ENCODE data around the gene CNPY3.
"Not testable (repeated sequence)": the region's sequence is repeated elsewhere in the genome, so short reads cannot be mapped to it uniquely, and the experiment has no call there.

The CNPY3 gene

DNA sequence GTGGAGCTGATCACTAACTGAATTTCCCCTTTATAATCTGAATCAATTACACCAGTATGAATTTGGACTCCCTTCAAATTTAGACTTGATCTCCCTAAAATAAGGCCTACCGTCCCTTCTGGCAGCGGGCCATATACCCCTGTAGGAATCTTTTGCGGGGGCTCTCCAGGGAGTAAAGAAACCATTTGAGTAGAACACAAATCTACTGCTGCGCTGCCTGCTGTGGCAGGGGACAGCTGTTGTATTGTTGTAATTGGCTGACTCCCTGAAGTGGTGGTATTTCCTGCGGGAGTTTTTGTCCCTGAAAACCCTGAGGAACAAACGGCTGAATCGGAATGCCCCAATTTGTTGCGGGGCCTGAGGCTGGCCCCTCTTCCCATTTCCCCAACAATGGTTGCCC is 29.4 kb upstream of the CNPY3 start:
- Histone ChIP-seq H3K9ac (ENCODE audit: low read length) (no peak overlapping the region), H3K4me1 (ENCODE audit: control insufficient read depth, insufficient read depth, low read length) (peaks cover 2% of the 10 kb centered on the region), H3K36me3 (ENCODE audit: control insufficient read depth, insufficient read depth, low read length) (no peaks in the 10 kb centered on the region), H3K27me3 (ENCODE audit: control insufficient read depth, insufficient read depth, low read length) (no peaks in the 10 kb centered on the region), H3K4me3 (ENCODE audit: low read length) (no peak overlapping the region), H3K27ac (ENCODE audit: low read depth, low read length) (no peak overlapping the region)

DNA sequence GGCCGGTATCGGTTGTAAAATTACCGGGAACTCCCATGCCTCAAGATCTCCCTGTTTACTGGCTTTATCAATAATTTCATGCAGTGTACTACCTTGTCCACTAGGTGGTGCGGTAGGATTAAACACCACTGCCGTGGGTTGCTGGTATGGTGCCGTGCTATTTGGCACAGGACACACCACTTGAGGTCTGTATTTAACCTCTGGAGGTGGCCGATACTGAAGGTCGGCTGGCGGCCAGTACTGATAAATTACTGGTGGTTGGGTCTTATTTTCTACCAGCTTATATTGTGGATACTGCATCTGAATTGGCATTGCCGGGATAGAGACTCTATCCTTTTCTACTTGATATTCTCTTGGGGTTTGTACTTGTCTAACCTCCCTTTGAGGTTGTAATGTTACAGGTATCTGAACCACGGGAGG is 27.7 kb upstream of the CNPY3 start:
- Histone ChIP-seq H3K36me3 (ENCODE audit: control insufficient read depth, insufficient read depth, low read length) (no peaks in the 10 kb centered on the region), H3K9ac (ENCODE audit: low read length) (no peak overlapping the region), H3K4me1 (ENCODE audit: control insufficient read depth, insufficient read depth, low read length) (peaks cover 2% of the 10 kb centered on the region), H3K4me3 (ENCODE audit: low read length) (no peak overlapping the region), H3K27ac (ENCODE audit: low read depth, low read length) (no peak overlapping the region), H3K27me3 (ENCODE audit: control insufficient read depth, insufficient read depth, low read length) (no peaks in the 10 kb centered on the region)

DNA sequence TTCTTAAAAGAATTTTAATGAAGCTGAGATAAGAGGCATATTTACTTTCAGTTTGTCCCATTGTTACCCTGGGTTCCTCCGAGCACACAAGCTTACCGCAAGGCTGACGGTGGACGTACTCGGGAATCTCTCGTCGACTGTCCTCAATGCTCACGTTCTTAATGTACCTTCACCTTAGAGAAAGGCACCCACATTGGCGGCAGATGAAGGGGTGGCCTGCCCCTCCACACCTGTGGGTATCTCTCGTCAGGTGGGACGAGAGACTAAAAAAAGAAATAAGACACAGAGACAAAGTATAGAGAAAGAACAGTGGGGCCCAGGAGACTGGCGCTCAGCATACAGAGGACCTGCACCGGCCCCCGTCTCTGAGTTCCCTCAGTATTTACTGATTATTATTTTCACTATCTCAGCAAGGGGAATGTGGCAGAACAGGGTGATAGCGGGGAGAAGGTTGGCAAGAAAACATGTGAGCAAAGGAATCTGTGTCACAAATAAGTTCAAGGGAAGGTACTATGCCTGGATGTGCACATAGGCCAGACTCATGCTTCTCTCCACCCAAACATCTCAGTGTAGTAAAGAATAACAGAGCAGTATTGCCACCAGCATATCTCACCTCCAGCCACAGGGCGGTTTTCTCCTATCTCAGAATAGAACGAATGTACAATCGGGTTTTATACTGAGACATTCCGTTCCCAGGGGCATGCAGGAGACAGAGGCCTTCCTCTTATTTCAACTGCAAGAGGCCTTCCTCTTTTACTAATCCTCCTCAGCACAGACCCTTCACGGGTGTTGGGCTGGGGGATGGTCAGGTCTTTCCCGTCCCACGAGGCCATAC is 26.6 kb upstream of the CNPY3 start:
- not testable (repeated sequence) for H3K27me3 ChIP-seq (ENCODE audit: control insufficient read depth, insufficient read depth, low read length); H3K9ac ChIP-seq (ENCODE audit: low read length); H3K4me1 ChIP-seq (ENCODE audit: control insufficient read depth, insufficient read depth, low read length); H3K36me3 ChIP-seq (ENCODE audit: control insufficient read depth, insufficient read depth, low read length); H3K4me3 ChIP-seq (ENCODE audit: low read length); H3K27ac ChIP-seq (ENCODE audit: low read depth, low read length)

DNA sequence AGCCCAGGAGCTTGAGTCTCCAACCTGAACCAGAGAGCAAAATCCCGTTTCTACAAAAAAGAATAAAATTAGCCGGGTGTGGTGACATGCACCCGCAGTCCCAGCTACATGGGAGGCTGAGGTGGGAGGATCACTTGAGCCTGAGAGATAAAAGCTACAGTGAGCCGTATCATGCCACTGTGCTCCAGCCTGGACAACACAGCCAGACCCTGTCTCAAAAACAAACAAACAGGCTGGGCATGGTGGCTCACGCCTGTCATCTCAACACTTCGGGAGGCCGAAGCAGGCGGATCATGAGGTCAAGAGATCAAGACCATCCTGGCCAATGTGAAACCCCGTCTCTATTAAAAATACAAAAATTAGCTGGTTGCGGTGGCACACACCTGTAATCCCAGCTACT is 24.8 kb upstream of the CNPY3 start:
- Histone ChIP-seq H3K27ac (ENCODE audit: low read depth, low read length) (no peak overlapping the region), H3K4me3 (ENCODE audit: low read length) (no peak overlapping the region), H3K9ac (ENCODE audit: low read length) (no peak overlapping the region), H3K27me3 (ENCODE audit: control insufficient read depth, insufficient read depth, low read length) (no peaks in the 10 kb centered on the region), H3K36me3 (ENCODE audit: control insufficient read depth, insufficient read depth, low read length) (no peaks in the 10 kb centered on the region), H3K4me1 (ENCODE audit: control insufficient read depth, insufficient read depth, low read length) (peaks cover 2% of the 10 kb centered on the region)

DNA sequence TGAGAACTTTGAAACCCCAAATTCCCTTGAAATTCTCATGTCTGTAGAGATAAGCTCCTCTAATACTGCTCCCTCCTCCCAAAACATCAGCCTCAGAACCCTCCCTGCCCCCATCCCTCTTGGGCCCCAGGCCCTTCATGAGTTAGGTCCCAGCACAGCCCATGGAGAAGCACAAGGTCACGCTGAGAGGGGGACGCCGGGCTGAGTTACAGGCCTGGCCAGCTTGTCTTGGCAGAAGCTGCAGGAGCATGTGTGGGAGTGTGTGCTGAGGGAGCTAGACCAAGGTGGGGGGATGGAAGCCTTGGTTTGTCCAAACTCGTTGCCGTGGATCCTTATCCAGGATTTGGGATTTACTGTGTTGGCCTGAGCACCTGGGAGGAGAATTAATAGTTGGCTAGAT is 21.9 kb upstream of the CNPY3 start:
- Histone ChIP-seq H3K27me3 (ENCODE audit: control insufficient read depth, insufficient read depth, low read length) (peaks cover 4% of the 10 kb centered on the region), H3K27ac (ENCODE audit: low read depth, low read length) (no peak overlapping the region), H3K4me3 (ENCODE audit: low read length) (no peak overlapping the region), H3K36me3 (ENCODE audit: control insufficient read depth, insufficient read depth, low read length) (no peaks in the 10 kb centered on the region), H3K4me1 (ENCODE audit: control insufficient read depth, insufficient read depth, low read length) (no peaks in the 10 kb centered on the region), H3K9ac (ENCODE audit: low read length) (no peak overlapping the region)

DNA sequence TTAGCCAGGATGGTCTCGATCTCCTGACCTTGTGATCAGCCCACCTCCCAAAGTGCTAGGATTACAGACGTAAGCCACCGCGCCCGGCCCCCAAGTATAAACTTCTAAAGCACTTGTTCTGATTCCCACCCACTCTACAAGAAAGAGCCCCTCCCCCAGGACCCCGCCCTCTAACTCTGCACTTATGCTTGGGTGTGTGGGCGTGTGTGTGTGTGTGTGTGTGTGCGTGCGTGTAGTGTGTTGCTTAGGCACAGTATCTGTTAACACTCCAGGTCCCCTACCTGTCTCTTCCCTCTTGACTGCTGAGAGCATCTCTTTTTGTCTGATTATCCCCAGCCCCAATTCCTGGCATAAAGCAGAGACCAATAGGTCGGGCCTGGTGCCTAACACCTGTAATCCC is 19.4 kb upstream of the CNPY3 start:
- Histone ChIP-seq H3K9ac (ENCODE audit: low read length) (no peak overlapping the region), H3K4me1 (ENCODE audit: control insufficient read depth, insufficient read depth, low read length) (no peaks in the 10 kb centered on the region), H3K27ac (ENCODE audit: low read depth, low read length) (no peak overlapping the region), H3K4me3 (ENCODE audit: low read length) (no peak overlapping the region), H3K36me3 (ENCODE audit: control insufficient read depth, insufficient read depth, low read length) (no peaks in the 10 kb centered on the region), H3K27me3 (ENCODE audit: control insufficient read depth, insufficient read depth, low read length) (peaks cover 4% of the 10 kb centered on the region)

DNA sequence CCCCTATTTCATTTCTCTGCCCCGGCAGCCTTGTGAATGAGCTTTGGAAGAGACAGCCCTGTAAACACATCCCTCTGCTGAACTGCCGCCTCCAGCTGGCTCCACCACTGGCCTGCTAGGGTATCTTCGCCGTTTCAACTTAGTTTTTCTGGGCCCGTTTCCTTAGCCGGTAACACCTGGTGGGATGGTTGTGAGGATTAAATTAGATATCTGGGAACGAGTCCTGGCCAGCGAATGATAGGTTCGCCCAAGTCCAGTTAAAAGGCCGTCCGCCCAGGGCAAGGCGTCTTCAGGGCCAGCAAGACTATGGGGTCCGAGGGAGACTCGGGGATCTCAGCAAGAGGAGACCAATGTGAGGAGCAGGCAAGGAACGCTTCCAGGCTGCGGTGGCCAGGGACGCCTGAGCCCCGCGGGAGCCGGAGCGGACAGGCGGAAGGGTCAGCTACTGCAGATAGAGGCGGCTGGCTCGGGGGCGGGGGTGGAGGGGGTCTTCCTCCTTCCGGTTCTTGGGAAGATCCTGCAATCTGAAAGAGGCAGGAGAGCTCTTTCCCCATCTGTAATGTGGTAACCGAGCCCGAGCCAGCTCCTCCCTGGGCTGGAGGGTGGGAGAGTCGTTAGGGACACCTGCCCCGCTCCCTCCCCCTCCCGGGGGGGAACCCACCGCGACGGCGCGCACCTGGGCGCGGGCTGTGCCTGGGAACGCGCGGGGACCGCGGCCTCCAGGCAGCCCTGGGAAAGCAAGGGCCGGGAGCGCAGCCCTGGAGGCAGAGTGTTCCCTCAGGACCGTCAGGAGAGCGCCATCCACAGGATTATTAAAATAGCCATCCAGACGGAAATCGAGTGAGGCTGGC is 17.9 kb upstream of the CNPY3 start:
- Histone ChIP-seq H3K27me3 (ENCODE audit: control insufficient read depth, insufficient read depth, low read length) (peaks cover 5% of the 10 kb centered on the region), H3K27ac (ENCODE audit: low read depth, low read length) (no peak overlapping the region), H3K4me3 (ENCODE audit: low read length) (peak overlapping the region; percentile 21), H3K9ac (ENCODE audit: low read length) (no peak overlapping the region), H3K36me3 (ENCODE audit: control insufficient read depth, insufficient read depth, low read length) (no peaks in the 10 kb centered on the region), H3K4me1 (ENCODE audit: control insufficient read depth, insufficient read depth, low read length) (no peaks in the 10 kb centered on the region)

DNA sequence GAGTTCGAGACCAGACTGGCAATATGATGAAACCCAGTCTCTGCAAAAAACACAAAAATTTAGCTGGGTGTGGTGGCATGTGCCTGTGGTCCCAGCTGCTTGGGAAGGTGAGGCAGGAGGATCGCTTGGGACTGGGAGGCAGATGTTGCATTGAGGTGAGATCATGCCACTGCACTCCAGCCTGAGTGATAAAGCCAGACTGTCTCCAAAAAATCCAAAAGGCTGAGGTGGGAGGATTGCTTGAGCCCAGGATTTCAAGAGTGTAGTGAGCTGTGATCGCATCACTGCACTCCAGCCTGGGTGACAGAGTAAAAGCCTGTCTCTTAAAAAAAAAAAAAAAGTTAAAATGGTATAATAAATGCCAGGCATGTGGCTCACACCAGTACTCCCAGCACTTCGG is 14.7 kb upstream of the CNPY3 start:
- Histone ChIP-seq H3K4me3 (ENCODE audit: low read length) (no peak overlapping the region), H3K9ac (ENCODE audit: low read length) (no peak overlapping the region), H3K4me1 (ENCODE audit: control insufficient read depth, insufficient read depth, low read length) (no peaks in the 10 kb centered on the region), H3K27ac (ENCODE audit: low read depth, low read length) (no peak overlapping the region), H3K36me3 (ENCODE audit: control insufficient read depth, insufficient read depth, low read length) (no peaks in the 10 kb centered on the region), H3K27me3 (ENCODE audit: control insufficient read depth, insufficient read depth, low read length) (peaks cover 6% of the 10 kb centered on the region)

DNA sequence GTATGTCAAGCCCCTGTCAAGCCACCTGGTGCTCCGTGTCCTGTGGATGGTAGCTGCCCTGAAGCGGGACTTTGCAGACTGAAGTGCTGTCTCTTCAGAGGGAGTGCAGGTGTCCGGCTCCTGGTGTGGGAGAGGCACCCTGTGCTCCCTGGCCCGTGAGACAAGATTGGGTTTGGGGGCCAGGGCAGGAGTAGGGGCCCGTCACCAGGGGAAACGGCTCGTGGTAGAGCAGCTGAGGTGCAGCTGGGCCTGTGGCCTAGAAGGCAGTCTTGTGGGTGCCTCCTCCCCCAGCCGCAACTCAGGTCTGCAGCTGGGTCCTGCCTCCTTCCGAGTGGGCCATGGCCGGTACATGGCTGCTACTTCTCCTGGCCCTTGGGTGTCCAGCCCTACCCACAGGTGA is 13.5 kb upstream of the CNPY3 start, which contains the start of gene PTCRA:
PTCRA (plus strand) TSS at position 322 of the 400 bp plus-strand sequence; CDS start at position 339, 17 bp downstream.
- no peak within 1 kb of the TSS for H3K27ac ChIP-seq (ENCODE audit: low read depth, low read length)
- H3K4me3 ChIP-seq (ENCODE audit: low read length) = no peak within 1 kb of the TSS
- no peaks in the 10 kb centered on the region for H3K4me1 ChIP-seq (ENCODE audit: control insufficient read depth, insufficient read depth, low read length)
- no peaks in the 10 kb centered on the region for H3K36me3 ChIP-seq (ENCODE audit: control insufficient read depth, insufficient read depth, low read length)
- H3K27me3 ChIP-seq (ENCODE audit: control insufficient read depth, insufficient read depth, low read length) = peaks cover 6% of the 10 kb centered on the region
- no peak within 1 kb of the TSS for H3K9ac ChIP-seq (ENCODE audit: low read length)

DNA sequence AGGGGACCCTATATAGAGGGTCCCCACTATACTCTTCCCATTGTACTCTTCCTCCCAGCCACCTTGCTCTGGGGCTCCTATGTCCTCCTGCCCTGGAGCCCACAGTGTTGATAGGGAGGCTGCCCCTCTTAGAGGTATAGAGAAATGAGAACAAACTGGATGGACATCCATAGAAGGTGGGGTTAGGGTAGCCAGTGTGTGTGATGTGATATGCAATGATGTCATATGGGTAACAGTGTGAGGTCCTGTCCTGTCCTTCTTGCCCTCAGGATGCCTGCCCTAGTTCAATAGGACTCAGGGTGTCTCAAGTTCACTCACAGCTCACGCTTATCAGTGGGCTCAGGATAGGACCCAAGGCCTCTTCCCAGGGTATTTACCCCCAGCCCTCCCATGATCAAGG is 13.0 kb upstream of the CNPY3 start:
- Histone ChIP-seq H3K4me1 (ENCODE audit: control insufficient read depth, insufficient read depth, low read length) (no peaks in the 10 kb centered on the region), H3K9ac (ENCODE audit: low read length) (no peak overlapping the region), H3K27me3 (ENCODE audit: control insufficient read depth, insufficient read depth, low read length) (peaks cover 6% of the 10 kb centered on the region), H3K4me3 (ENCODE audit: low read length) (no peak overlapping the region), H3K36me3 (ENCODE audit: control insufficient read depth, insufficient read depth, low read length) (no peaks in the 10 kb centered on the region), H3K27ac (ENCODE audit: low read depth, low read length) (no peak overlapping the region)

DNA sequence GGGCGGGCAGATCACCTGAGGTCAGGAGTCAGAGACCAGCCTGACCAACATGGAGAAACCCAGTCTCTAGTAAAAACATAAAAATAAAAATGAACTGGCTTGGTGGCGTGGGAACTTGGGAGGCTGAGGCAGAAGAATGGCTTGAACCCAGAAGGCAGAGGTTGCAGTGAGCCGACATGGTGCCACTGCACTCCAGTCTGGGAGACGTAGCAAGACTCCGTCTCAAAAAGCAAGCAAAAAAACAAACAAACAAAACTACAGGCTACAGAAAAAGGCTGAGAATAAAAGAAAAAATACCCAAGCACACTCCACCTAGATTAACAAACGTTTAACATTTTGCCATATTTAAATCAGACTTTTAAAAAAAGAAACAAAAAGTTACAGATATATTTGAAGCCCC is 7.5 kb upstream of the CNPY3 start:
- Histone ChIP-seq H3K4me1 (ENCODE audit: control insufficient read depth, insufficient read depth, low read length) (no peaks in the 10 kb centered on the region), H3K27me3 (ENCODE audit: control insufficient read depth, insufficient read depth, low read length) (no peaks in the 10 kb centered on the region), H3K27ac (ENCODE audit: low read depth, low read length) (no peak overlapping the region), H3K9ac (ENCODE audit: low read length) (no peak overlapping the region), H3K36me3 (ENCODE audit: control insufficient read depth, insufficient read depth, low read length) (no peaks in the 10 kb centered on the region), H3K4me3 (ENCODE audit: low read length) (no peak overlapping the region)

DNA sequence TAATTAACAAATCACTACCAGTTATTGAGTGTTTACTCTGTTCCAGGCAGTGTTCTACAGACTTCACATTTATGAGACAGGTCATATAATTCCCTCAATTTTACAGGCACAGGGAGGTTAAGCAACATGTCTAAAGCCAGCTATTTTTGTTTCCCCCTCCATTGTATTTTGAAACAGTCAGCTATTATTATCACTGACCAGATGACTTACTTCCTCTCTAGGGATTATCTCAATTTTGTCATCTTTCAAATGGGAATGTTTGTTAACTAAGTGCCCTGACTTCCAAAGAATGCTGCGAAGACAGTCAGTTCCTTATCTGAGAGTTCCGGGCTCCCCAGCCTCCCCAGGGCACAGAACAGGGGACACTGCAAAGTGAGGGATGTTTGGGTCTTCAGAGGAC is 5.6 kb upstream of the CNPY3 start:
- no peak overlapping the region for H3K27ac ChIP-seq (ENCODE audit: low read depth, low read length)
- no peak overlapping the region for H3K9ac ChIP-seq (ENCODE audit: low read length)
- H3K4me1 ChIP-seq (ENCODE audit: control insufficient read depth, insufficient read depth, low read length) = peaks cover 4% of the 10 kb centered on the region
- H3K27me3 ChIP-seq (ENCODE audit: control insufficient read depth, insufficient read depth, low read length) = no peaks in the 10 kb centered on the region
- H3K36me3 ChIP-seq (ENCODE audit: control insufficient read depth, insufficient read depth, low read length) = no peaks in the 10 kb centered on the region
- no peak overlapping the region for H3K4me3 ChIP-seq (ENCODE audit: low read length)

Measured in rectal smooth muscle tissue (tissue), 1 donor.